Immature natural killer cell (primary cell): Measurements from ENCODE around the gene ZBTB4. TPM values are rescaled to one million over a fixed set of nuclear protein-coding genes. Genes with fewer than 3 reads are reported as not detected.
A peak's percentile ranks its signal among the peaks of the same experiment; 100 is the strongest.

Experiments
- DNase-seq, 3 donors: peaks; one replicate each; pipeline ENCODE4 v3.0.0; 2022; ENCODE audit warnings: mixed read lengths in 1 of 3
- H3K27ac Mint-ChIP-seq, 6 donors: one replicate each; pipeline ENCODE4 v1.8.0; 2020; ENCODE audit warnings: mixed read lengths in 6 of 6, mild to moderate bottlenecking in 5 of 6, inconsistent platforms in 4 of 6, moderate library complexity in 3 of 6
- H3K27me3 Mint-ChIP-seq, 3 donors: one replicate each; pipeline ENCODE4 v1.8.0; 2020 to 2021; ENCODE audit warnings: low read depth in 3 of 3, mild to moderate bottlenecking in 3 of 3, mixed read lengths in 3 of 3, moderate library complexity in 3 of 3, inconsistent platforms in 1 of 3
- H3K36me3 Mint-ChIP-seq, 3 donors: one replicate each; pipeline ENCODE4 v1.8.0; 2020; ENCODE audit warnings: mixed read lengths in 3 of 3, inconsistent platforms in 2 of 3, mild to moderate bottlenecking in 2 of 3
- H3K4me1 Mint-ChIP-seq, 2 donors: one replicate each; pipeline ENCODE4 v1.8.0; 2020; ENCODE audit warnings: inconsistent platforms in 2 of 2, mild to moderate bottlenecking in 2 of 2, mixed read lengths in 2 of 2, moderate library complexity in 1 of 2
- H3K4me3 Mint-ChIP-seq, 5 donors: one replicate each; pipeline ENCODE4 v1.8.0; 2020; ENCODE audit warnings: mild to moderate bottlenecking in 5 of 5, mixed read lengths in 5 of 5, inconsistent platforms in 3 of 5, moderate library complexity in 3 of 5
- H3K9me3 Mint-ChIP-seq, 6 donors: one replicate each; pipeline ENCODE4 v1.8.0; 2020; ENCODE audit warnings: mild to moderate bottlenecking in 6 of 6, mixed read lengths in 6 of 6, inconsistent platforms in 4 of 6, moderate library complexity in 3 of 6
- polyA plus RNA-seq, 3 donors: library from polyadenylated mRNA; unstranded; fragments of 300-500 nt; fragmentation: Illumina TruSeq; gene quantifications; one replicate each; pipeline ENCODE4 v1.2.3, GENCODE V29; 2021

Gene ZBTB4
- polyA plus RNA-seq, 3 donors from 2014 or later: 4.4 to 25.8 (median 8.3) TPM

GRCh38 chr17:7462474-7463371, 16.7 kb downstream of the ZBTB4 start:
- DNase-seq: no peak
- H3K9me3 Mint-ChIP-seq: no peaks in the 10 kb centered on the region
- H3K4me1 Mint-ChIP-seq: peaks cover 19 to 27% of the 10 kb centered on the region in 2 donors
- H3K4me3 Mint-ChIP-seq: no peak overlapping the region
- H3K27me3 Mint-ChIP-seq: peaks cover 0 to 2% (median 0%) of the 10 kb centered on the region in 3 donors
- H3K27ac Mint-ChIP-seq: no peak overlapping the region
- peaks cover 0 to 5% (median 0%) of the 10 kb centered on the region in 3 donors for H3K36me3 Mint-ChIP-seq

DNA sequence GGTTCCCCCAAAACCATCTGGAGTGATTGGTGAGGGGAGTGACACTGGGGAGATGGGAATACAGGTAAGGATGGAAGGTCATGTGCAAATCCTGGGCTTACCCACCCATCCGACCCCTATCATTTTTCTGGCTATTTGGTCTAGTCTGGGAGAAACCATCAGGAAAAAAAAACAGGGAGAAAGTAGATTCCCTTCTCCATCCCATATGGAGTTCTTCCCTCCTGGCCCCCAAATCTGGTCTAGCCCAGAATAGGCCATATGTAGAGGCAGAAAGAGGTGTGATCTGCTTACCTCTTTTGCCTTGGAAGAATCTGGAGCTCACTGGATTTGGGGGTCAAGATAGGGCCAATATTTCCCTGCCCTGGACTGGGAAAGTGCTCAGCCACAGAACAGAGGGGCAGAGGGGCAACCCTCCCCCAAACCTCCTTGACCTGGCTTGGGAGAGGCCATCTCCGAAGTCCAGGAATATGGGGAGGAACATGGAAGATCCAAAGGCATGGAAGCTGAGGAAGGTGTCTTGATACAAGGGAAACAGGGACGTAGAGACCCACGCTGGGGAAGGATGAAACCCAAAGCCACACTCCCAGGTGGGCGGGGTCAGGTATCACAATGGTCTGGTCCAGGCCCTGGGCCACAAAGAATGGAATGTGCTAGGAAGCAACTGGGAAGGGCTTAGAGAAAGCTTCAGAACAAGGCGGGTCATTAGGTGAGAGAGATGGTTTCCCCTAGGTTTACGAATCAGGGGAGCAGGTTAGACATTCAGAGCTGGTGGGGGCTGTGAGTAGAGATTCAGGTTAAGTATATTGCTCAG, 18.4 kb downstream of the ZBTB4 start:
- Mint-ChIP-seq H3K27me3 (peaks cover 5 to 6% (median 6%) of the 10 kb centered on the region in 3 donors), H3K4me1 (peaks cover 15 to 30% of the 10 kb centered on the region in 2 donors), H3K4me3 (no peak overlapping the region), H3K9me3 (no peaks in the 10 kb centered on the region), H3K27ac (peak overlapping the region in 4 of 6 donors; percentile 40 to 75 (median 66)), H3K36me3 (peaks cover 0 to 5% (median 0%) of the 10 kb centered on the region in 3 donors)
- DNase-seq: no peak

GRCh38 chr17:7459961-7460545, 19.4 kb downstream of the ZBTB4 start:
- no peak for DNase-seq
- Mint-ChIP-seq H3K27ac (peak overlapping the region in 3 of 6 donors; percentile 17 to 51 (median 49)), H3K27me3 (peaks cover 15 to 16% (median 16%) of the 10 kb centered on the region in 3 donors), H3K36me3 (peaks cover 0 to 5% (median 0%) of the 10 kb centered on the region in 3 donors), H3K9me3 (no peaks in the 10 kb centered on the region), H3K4me3 (no peak overlapping the region), H3K4me1 (peaks cover 17 to 37% of the 10 kb centered on the region in 2 donors)

DNA sequence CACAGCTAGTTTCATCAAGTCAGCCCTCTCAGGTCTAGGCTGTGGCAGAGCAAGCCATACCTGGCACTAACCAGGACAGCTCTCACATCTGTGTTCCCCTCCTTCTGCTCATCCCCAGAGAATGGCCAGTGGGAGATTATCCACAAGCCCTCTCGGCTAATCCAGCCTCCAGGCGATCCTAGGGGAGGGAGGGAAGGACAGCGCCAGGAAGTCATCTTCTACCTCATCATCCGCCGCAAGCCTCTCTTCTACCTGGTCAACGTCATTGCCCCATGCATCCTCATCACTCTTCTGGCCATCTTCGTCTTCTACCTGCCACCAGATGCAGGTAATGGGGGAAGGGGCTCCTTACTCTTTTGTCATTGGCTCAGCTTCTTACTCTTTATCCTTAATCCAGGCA, 31.0 kb downstream of the ZBTB4 start:
- peaks cover 13% of the 10 kb centered on the region in 2 donors for H3K4me1 Mint-ChIP-seq
- peaks cover 9 to 41% (median 21%) of the 10 kb centered on the region in 3 donors for H3K27me3 Mint-ChIP-seq
- H3K9me3 Mint-ChIP-seq: no peaks in the 10 kb centered on the region
- H3K27ac Mint-ChIP-seq: no peak overlapping the region
- peaks cover 0 to 4% (median 0%) of the 10 kb centered on the region in 3 donors for H3K36me3 Mint-ChIP-seq
- no peak overlapping the region for H3K4me3 Mint-ChIP-seq
- DNase-seq: no peak

DNA sequence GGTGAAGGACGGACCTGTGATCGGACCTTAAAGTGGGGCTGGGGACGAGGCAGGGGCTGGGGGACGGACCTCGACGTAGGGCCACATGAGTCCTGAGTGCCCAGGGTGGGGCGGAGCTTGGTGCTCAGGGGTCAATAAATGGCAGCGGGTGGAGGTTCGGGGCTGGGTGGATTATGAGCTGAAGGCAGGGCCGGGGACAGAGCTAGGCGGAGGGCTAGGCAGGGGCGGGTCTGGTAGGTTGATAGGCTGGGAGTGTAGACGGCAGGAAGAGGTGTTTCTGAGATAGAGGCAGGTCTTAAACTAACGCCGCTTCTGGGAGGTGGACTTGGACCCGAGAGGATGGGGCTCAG, 33.8 kb downstream of the ZBTB4 start:
- peaks cover 15 to 45% (median 22%) of the 10 kb centered on the region in 3 donors for H3K27me3 Mint-ChIP-seq
- DNase-seq: peak in 2 of 3 donors; percentile 25 to 28

DNA sequence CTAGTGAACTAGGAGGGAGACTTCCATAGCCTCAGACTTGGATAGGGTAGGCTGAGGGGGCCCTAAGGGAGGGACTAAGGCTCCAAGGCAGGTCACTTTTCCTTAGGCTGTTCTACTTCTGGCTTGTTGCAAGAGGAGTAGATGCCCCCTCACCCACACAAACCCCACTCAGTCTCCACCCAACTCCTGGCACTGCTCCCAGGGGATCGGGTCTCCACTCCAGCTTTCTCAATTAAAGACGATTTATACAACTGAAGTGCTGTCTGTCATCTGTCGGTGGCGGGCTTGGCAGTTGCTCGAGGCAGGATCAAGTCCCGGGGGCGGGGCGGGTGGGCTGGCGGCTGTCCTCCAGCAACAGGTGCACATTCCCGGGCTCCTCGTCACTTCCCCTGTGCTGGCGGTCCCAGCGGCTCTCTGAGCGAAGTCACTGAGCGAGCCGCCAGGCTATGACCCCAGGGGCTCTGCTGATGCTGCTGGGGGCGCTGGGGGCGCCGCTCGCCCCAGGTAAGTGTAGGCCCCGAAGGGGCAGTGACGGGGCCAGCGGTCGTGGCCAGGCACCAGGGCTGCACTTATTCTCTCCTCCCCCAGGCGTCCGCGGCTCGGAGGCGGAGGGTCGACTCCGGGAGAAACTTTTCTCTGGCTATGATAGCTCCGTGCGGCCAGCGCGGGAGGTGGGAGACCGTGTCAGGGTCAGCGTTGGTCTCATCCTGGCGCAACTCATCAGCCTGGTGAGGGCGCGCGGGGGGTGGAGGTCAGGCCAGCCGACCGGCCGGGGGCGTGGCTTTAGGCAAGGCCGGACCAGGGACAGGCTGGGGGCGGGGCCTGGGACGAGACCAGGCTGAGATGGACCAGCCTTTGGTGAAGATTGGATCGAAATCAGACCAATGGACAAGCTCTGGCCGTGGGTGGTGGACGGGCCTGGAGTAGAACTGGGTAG, 34.5 kb downstream of the ZBTB4 start, which contains the start of gene CHRNB1:
Gene CHRNB1, plus strand, starts transcription at position 380 of the 937 bp plus-strand sequence. Its CDS starts 67 bp downstream, at position 447.
- Mint-ChIP-seq H3K4me3 (peak within 1 kb of the TSS; percentile 69 to 85 (median 77)), H3K9me3 (peaks cover 0 to 1% (median 0%) of the 10 kb centered on the region in 6 donors), H3K27ac (peak within 1 kb of the TSS in 1 of 6 donors; percentile 13), H3K27me3 (peaks cover 19 to 44% (median 28%) of the 10 kb centered on the region in 3 donors), H3K36me3 (peaks cover 0 to 4% (median 3%) of the 10 kb centered on the region in 3 donors), H3K4me1 (peaks cover 18% of the 10 kb centered on the region in 2 donors)
- no peak for DNase-seq

More for the DNA sequence above, 33.8 kb downstream of the ZBTB4 start:
- Mint-ChIP-seq H3K36me3 (peaks cover 0 to 4% (median 3%) of the 10 kb centered on the region in 3 donors), H3K27ac (peak overlapping the region in 1 of 6 donors; percentile 13), H3K9me3 (peaks cover 0 to 1% (median 0%) of the 10 kb centered on the region in 6 donors), H3K4me1 (peaks cover 13% of the 10 kb centered on the region in 2 donors), H3K4me3 (peak overlapping the region; percentile 69 to 85 (median 77))

- H3K27me3 Mint-ChIP-seq: peaks cover 23 to 45% (median 31%) of the 10 kb centered on the region in 3 donors
- H3K36me3 Mint-ChIP-seq: peaks cover 3 to 8% (median 6%) of the 10 kb centered on the region in 3 donors
- no peak overlapping the region for H3K27ac Mint-ChIP-seq
- H3K4me1 Mint-ChIP-seq: peaks cover 22 to 23% of the 10 kb centered on the region in 2 donors
- H3K4me3 Mint-ChIP-seq: no peak overlapping the region
- H3K9me3 Mint-ChIP-seq: peaks cover 0 to 1% (median 0%) of the 10 kb centered on the region in 6 donors
- DNase-seq: no peak
These were observed 35.6 kb downstream of the ZBTB4 start for GRCh38 chr17:7443499-7444485.

GRCh38 chr17:7442142-7442541, 37.3 kb downstream of the ZBTB4 start:
- Mint-ChIP-seq H3K9me3 (peaks cover 0 to 1% (median 0%) of the 10 kb centered on the region in 6 donors), H3K4me3 (peak overlapping the region in 1 of 5 donors; percentile 7), H3K27me3 (peaks cover 28 to 39% (median 33%) of the 10 kb centered on the region in 3 donors), H3K4me1 (peaks cover 33% of the 10 kb centered on the region in 2 donors), H3K27ac (peak overlapping the region in 1 of 6 donors; percentile 30), H3K36me3 (peaks cover 10 to 13% (median 11%) of the 10 kb centered on the region in 3 donors)
- no peak for DNase-seq

GRCh38 chr17:7441266-7441665, 38.2 kb downstream of the ZBTB4 start:
- Mint-ChIP-seq H3K27me3 (peaks cover 27 to 38% (median 31%) of the 10 kb centered on the region in 3 donors), H3K4me3 (no peak overlapping the region), H3K4me1 (peaks cover 39% of the 10 kb centered on the region in 2 donors), H3K36me3 (peaks cover 10 to 13% (median 11%) of the 10 kb centered on the region in 3 donors), H3K27ac (no peak overlapping the region), H3K9me3 (peaks cover 0 to 1% (median 0%) of the 10 kb centered on the region in 6 donors)
- DNase-seq: no peak

DNA sequence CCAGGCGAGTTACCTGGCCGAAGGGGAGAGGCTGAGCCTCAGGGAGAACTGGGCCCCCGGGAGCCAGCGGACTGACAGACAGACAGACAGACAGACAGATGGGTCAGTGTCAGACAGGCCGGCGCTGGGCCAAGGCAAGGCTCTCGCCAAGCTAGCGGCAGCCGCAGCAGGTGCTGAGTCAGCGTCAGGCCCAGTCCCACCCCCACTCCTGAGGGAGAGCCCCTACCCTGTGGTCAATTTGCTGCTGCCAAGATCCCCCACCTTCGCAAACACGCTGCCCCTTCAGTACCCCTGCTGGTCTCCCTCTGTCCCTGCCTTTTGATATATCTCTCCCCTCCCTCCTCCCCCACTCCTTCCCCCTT, 38.6 kb downstream of the ZBTB4 start:
- Mint-ChIP-seq H3K36me3 (peaks cover 7 to 13% (median 10%) of the 10 kb centered on the region in 3 donors), H3K27me3 (peaks cover 28 to 38% (median 29%) of the 10 kb centered on the region in 3 donors), H3K27ac (no peak overlapping the region), H3K9me3 (peaks cover 0 to 1% (median 0%) of the 10 kb centered on the region in 6 donors), H3K4me3 (no peak overlapping the region), H3K4me1 (peaks cover 39% of the 10 kb centered on the region in 2 donors)
- no peak for DNase-seq

DNA sequence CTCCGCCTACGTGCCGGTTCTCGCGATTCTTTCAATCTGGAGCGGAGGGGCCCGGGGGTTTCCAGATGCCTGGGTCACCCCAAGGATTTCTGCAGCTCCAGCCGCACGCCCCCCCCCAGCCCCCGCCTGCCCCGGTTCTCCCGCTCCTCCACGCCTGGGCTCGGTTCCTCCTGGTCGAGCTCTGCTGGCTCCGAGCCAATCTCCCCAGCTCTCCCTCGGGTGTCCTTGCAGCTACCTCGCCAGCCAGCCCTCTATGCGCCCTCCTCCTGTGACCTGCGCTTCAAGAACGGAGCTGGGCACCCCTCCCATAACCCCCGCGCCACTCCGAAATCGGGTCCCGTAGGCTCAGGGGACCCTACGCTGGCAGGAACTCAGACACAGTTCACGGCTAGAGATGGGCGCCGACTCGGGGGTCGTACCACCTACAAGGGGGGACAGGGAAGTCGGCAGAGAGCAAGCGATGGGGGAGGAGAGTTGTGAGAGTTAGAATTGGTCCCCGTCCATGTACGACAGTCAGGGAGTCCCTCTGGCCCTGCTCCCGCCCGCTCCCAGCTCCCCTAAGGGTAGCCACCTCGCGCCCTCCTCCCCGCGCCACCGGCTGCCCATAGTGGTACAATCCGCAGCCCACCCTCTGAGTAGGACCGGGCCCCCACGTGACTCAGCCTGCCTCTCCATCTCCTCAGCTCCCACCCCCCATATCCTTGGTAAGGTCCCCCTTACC, 39.2 kb downstream of the ZBTB4 start:
- Mint-ChIP-seq H3K4me1 (peaks cover 36 to 37% of the 10 kb centered on the region in 2 donors), H3K9me3 (peaks cover 0 to 1% (median 0%) of the 10 kb centered on the region in 6 donors), H3K4me3 (peak overlapping the region in 3 of 5 donors; percentile 34 to 72 (median 66)), H3K36me3 (peaks cover 7 to 13% (median 10%) of the 10 kb centered on the region in 3 donors), H3K27me3 (peaks cover 28 to 36% (median 31%) of the 10 kb centered on the region in 3 donors), H3K27ac (no peak overlapping the region)
- DNase-seq: no peak
